Endometrial microvascular endothelial cells (primary cell): Measurements from ENCODE around the gene DNAJB8. TPM values are rescaled to one million over a fixed set of nuclear protein-coding genes. Genes with fewer than 3 reads are reported as not detected.

Source experiments
- in situ Hi-C: cut with HindIII; loops from 2 replicates; pipeline ENCODE4 v1.10.0; 2017; ENCODE audit warnings: low sequenced_read_pairs, low pct_unique_long_range_greater_than_20kb; ENCODE audit errors: inconsistent ontology term
- total RNA-seq: library from RNA; depleted of rRNA; stranded (reverse); fragments of >200 nt; gene quantifications from one replicate; pipeline ENCODE4 v1.2.3, GENCODE V29; 2015; ENCODE audit errors: inconsistent ontology term

DNAJB8 gene
- total RNA-seq, 1 donor from 2014 or later: not detected

- in situ Hi-C loops: no loop called here
Observed at GRCh38 chr3:128434524-128434923, 32.2 kb downstream of the DNAJB8 start.

- in situ Hi-C loops: no loop called here
Observed at GRCh38 chr3:128433837-128434165, 32.9 kb downstream of the DNAJB8 start.

- in situ Hi-C loops: no loop called here
Observed at GRCh38 chr3:128432971-128433836, 33.5 kb downstream of the DNAJB8 start.

GRCh38 chr3:128432301-128432970, 34.3 kb downstream of the DNAJB8 start:
- in situ Hi-C loops: no loop called here

GRCh38 chr3:128431803-128432300, 34.8 kb downstream of the DNAJB8 start:
- in situ Hi-C loops: no loop called here

- in situ Hi-C loops: no loop called here
Observed at GRCh38 chr3:128430731-128431130, 36.0 kb downstream of the DNAJB8 start.

- in situ Hi-C loops: no loop called here
Observed at GRCh38 chr3:128430301-128430700, 36.4 kb downstream of the DNAJB8 start.

- in situ Hi-C loops: loop anchor here (10.0 kb wide), 2 partner anchors 65 to 145 kb away; partner anchors contain the start of gene GATA2
Observed at GRCh38 chr3:128429751-128430150, 36.9 kb downstream of the DNAJB8 start.

- in situ Hi-C loops: loop anchor here (10.0 kb wide), 2 partner anchors 66 to 146 kb away; partner anchors contain the start of gene GATA2
Observed at GRCh38 chr3:128429275-128429674, 37.4 kb downstream of the DNAJB8 start.

- in situ Hi-C loops: loop anchor here (10.0 kb wide), 2 partner anchors 67 to 147 kb away; partner anchors contain the start of gene GATA2
Observed at GRCh38 chr3:128427872-128428822, 38.5 kb downstream of the DNAJB8 start.

- in situ Hi-C loops: loop anchor here (10.0 kb wide), 2 partner anchors 67 to 147 kb away; partner anchors contain the start of gene GATA2
Observed at GRCh38 chr3:128427175-128427857, 39.4 kb downstream of the DNAJB8 start.

GRCh38 chr3:128426128-128426921, 40.4 kb downstream of the DNAJB8 start:
- in situ Hi-C loops: loop anchor here (10.0 kb wide), 2 partner anchors 68 to 148 kb away; partner anchors contain the start of gene GATA2

- in situ Hi-C loops: loop anchor here (10.0 kb wide), 2 partner anchors 69 to 149 kb away; partner anchors contain the start of gene GATA2
Observed at GRCh38 chr3:128425846-128426127, 40.9 kb downstream of the DNAJB8 start.

GRCh38 chr3:128425142-128425845, 41.4 kb downstream of the DNAJB8 start:
- in situ Hi-C loops: loop anchor here (10.0 kb wide), 2 partner anchors 70 to 150 kb away; partner anchors contain the start of gene GATA2

- in situ Hi-C loops: loop anchor here (10.0 kb wide), 2 partner anchors 70 to 150 kb away; partner anchors contain the start of gene GATA2
Observed at GRCh38 chr3:128424508-128425069, 42.1 kb downstream of the DNAJB8 start.

GRCh38 chr3:128423525-128424147, 43.1 kb downstream of the DNAJB8 start:
- in situ Hi-C loops: loop anchor here (10.0 kb wide), 2 partner anchors 71 to 151 kb away; partner anchors contain the start of gene GATA2
